ENCODE data around the gene PTPRN2.

Gene PTPRN2

DNA sequence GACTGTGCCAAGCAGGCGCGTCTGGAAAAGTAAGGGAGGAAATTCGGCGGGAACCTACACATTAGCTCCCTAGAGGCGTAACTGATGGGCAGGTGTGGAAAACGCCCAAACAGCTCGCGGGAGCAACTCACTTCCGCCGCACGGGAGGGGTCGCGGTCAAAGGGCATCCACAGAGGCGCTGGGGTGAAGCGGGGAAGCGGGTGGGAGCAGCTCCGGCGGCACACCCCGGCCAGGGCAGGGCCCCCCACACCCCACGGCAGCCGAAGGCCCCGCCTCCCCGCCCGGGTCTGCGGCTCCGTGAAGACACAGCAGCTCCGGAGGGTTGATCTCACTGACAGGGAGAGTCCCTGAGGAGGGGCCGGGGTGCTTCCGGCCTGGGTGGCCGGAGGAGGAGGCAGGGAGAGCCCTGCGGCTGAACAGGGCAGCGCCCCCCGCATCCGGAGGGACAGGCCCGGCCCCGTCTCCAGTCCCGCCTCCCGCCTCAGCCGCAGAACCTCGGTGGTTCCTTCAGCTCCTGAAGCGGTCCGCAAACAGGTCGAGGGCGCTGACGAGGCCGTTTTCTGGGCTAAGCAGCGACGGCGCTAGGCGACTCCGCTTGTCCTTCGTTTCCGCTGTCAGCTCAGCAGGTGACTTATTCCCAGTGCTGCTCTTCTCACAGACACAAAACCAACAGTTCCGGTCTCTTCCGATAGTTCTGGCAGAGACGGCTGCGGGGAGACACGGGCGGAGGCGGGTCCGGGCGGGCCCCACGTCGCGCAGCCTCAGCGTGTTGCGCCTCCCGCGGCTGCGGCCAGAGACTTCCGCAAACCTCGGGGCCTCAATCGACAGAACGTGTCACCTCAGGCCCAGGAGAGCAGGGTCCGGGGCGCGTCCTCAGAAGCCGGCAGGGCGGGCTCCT lies 974.7 kb downstream of the PTPRN2 start:
- peak; percentile 23 to 36 for DNase-seq (ENCODE audit: low read depth in 2 of 2)

GRCh38 chr7:157612009-157612663 lies 975.5 kb downstream of the PTPRN2 start:
- no peak for DNase-seq (ENCODE audit: low read depth in 2 of 2)

DNA sequence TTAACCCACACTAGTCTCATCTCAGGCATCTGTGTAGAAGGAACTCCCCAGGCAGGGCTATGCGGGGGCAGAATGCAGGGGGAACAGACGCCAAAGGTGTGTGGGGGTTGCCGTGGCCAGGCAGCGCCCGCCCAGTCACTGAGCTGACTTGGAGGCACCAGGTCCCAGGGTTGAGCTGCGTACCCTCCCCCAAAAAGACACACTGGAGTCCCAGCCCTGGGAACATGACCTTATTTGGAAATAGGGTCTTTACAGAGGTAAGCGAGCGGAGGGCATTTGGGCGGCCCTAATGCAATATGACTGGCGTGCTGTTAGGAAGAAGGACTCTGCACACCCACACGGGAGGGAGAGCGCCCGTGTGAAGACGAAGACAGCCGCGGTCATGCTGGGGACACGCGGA lies 976.3 kb downstream of the PTPRN2 start:
- no peak for DNase-seq (ENCODE audit: low read depth in 2 of 2)

DNA sequence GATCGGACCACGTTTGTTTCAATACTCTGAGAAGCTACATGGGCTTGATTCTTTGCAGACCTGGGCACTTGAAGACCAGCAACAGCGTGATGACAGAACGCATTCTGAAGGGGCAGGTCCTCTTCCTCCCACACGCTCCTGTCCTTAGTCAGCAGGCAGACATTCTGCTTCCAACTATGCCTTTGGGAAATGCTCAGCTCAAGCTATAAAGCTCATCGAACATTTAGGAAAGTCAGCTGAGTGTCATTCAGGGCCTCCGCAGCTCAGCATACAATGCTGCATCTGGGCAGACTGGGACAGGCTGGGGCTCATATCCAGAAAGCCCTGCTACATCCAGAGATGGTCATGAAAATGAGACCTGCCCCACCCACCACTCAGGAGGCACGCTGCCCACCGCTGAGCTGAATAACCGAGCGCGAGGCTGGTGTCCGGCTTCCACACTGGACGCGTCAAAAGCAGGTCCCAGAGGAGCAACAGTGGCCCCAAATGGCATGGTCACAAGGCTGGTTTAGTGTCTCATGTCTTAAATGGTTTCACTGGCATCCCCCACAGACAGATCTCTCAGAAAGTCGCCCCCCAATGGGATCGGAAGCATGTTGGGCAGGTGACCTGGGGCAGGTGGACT lies 976.8 kb downstream of the PTPRN2 start:
- DNase-seq (ENCODE audit: low read depth in 2 of 2): no peak

DNA sequence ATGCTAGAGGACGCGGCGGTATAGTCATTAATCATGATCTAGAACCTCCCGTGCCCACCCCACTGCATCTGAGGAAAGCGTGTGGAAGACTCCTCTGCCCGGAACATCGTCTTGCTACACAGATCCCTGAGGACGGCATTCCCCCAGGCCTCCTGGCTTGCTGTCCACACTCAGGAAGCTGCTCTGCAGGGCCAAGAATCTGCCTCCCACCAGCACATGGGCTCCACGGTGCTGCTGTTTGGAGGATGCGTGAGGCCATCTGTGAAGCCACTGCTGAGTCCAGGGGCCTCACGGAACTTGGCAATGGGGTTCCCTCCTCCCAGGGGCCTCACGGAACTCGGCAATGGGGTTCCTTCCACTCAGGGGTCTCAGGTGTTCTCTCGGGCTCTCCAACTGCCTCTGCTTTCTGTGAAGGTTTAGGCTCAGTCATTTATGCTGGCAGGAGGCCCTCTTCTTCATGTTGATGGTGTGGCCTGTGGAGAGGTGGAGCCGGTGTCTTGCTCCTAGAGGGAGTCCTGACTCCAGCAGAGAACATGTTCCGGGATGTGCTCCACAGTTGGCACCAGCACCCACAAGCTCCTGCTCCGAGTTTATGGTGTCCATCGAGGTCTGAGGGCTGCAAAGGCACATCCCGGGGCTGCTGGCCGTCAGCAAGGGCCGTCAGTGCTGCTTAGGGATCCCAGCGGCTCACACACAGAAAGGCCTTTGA lies 977.5 kb downstream of the PTPRN2 start:
- DNase-seq (ENCODE audit: low read depth in 2 of 2): no peak

DNA sequence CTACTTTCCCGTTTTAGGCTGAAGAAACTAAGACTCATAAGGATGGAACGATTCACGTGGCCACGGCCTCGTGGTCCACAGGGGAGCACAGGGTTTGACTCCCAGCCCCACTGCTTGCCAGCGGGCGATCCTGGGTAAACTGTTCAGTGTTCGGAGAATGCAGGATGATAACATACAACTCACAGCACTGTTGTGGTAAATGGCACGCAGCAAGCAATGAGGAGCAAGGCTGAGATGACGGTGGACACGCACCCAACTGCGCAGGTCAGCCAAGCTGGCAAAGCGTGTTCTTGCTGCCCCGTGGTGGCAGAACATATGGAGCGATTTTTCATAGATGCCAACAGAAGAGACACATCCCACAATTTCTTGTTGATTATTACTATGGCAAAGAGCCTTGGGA lies 978.1 kb downstream of the PTPRN2 start:
- no peak for DNase-seq (ENCODE audit: low read depth in 2 of 2)

DNA sequence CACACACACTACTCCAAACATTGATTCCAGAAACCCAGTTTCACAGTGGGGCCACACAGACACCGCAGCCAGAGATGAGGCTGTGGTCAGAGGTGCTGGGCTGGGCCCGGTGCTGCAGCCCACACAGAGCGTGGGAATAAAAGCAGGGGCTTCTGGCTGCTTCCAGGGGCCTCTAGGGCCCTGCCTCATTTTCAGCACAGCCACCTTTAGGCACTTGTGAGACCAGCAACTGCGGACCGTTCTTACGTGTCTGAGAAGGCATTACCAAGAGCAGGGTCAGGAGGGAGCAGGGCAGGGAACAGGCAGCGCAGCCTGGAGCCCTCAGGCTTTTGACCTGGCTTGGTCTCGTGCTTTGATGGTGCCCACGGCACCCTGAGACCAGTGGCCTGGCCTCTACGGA lies 980.4 kb downstream of the PTPRN2 start:
- no peak for DNase-seq (ENCODE audit: low read depth in 2 of 2)

GRCh38 chr7:157606140-157606539 lies 981.5 kb downstream of the PTPRN2 start:
- DNase-seq (ENCODE audit: low read depth in 2 of 2): no peak

DNA sequence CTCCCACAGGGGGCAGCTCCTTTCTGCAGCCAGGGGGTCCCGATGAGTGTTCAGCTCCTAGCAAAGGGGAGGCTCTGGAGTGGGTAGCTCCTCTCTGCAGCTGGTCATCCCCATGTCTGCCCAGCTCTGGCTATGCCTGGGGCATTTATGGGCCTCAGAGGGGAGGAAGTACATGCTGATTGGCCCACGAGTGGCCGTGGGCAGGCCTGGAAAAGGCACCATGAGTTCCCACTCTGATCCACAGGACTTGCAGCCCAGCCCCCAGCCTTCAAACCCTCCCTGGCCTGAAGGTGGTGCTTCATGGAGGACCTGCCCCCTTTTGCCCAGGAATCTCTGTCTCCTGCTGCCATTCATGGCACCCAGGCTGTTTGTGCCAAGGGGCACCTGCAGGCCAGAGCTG lies 982.0 kb downstream of the PTPRN2 start:
- no peak for DNase-seq (ENCODE audit: low read depth in 2 of 2)

DNA sequence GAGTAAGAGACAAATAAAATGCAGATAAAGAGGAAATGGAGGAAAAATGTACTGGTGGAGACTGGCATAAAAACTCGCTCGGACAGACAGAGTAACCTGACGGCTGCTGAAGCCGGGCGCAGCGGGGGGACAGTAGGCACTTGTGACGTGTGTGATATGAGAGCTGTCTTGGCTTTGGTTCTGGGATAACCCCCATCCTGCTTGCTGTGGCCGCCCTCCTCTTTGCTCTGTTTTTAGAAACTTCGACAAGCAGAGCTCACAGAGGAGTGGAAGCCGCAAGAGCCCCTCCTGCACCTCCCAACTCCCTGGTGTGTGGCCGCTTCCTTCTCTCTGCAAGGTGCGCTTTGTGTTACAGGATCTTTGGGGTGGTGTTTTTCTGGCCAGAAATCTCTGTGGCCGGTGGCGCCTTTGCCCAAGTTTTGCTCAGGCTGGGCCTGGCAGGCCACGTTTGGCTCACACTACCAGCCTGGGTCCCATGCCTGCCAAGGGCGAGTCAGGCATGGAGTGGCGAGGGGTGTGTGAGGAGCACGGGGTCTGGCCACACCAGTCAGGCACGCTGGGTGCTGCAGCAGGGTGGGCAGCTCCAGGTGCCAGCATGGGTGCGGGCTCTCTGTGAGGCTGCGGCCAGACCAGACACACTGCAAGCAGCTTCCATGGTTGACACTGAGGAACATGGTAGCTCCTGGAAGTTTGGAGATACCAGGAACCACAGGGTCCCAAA lies 982.8 kb downstream of the PTPRN2 start:
- no peak for DNase-seq (ENCODE audit: low read depth in 2 of 2)

DNA sequence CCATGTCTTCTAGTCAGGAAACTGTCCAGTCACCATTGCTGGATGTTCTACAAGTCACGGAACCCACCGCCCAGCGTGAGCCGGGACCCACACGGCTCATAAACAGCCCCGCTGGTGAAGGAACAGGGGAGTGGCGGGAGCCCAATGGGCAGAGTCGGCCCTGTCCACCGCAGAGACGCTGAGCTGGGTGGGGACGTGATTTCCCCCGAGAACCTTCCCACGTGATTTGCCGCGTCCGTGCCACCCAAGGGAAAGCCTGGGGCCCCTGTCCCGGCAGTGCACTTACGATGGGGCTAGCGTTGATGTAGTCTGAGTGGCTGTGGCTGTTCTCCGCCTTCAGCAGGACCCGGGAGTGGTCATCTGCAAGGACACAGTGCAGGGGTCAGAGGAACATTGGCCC lies 983.9 kb downstream of the PTPRN2 start:
- DNase-seq (ENCODE audit: low read depth in 2 of 2): no peak

- DNase-seq (ENCODE audit: low read depth in 2 of 2): no peak
These were observed 984.6 kb downstream of the PTPRN2 start for GRCh38 chr7:157603005-157603404.

DNA sequence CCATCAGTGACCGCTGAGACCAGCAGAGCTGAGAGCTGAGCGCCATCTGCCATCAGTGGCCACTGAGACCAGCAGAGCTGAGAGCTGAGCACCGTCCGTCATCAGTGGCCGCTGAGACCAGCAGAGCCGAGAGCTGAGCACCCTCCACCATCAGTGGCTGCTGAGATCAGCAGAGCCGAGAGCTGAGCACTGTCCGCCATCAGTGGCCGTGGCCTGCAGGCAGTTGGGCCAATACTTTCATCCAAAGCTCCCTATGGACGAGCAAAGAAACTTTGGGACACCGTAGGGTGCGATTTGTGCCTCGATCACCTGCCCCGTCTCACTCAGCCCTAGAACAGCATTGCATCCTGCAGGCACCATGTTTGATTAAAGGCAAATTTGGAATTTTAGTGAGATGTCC lies 985.0 kb downstream of the PTPRN2 start:
- no peak for DNase-seq (ENCODE audit: low read depth in 2 of 2)

GRCh38 chr7:157602156-157602555 lies 985.5 kb downstream of the PTPRN2 start:
- no peak for DNase-seq (ENCODE audit: low read depth in 2 of 2)

DNA sequence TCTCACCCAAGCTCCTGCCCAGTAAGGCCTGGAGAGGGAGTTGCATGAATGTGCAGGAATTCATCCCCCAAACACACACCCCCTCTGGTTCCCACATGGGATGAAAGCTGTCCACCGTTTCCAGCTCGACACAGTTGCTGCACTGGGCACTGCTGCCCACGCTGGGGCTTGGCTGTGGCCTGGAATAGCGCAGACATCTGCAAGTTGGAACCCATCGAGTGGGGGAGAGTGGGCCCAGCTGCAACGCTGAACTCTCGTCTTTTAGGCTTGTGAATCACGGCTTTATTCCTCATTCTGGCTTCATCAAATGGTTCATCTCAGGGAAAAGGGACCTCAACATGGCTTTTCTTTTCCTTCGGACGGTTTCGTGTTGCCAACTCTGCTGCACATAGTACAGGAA lies 986.1 kb downstream of the PTPRN2 start:
- DNase-seq (ENCODE audit: low read depth in 2 of 2): no peak

- DNase-seq (ENCODE audit: low read depth in 2 of 2): no peak
These were observed 988.1 kb downstream of the PTPRN2 start for GRCh38 chr7:157599491-157599890.

DNA sequence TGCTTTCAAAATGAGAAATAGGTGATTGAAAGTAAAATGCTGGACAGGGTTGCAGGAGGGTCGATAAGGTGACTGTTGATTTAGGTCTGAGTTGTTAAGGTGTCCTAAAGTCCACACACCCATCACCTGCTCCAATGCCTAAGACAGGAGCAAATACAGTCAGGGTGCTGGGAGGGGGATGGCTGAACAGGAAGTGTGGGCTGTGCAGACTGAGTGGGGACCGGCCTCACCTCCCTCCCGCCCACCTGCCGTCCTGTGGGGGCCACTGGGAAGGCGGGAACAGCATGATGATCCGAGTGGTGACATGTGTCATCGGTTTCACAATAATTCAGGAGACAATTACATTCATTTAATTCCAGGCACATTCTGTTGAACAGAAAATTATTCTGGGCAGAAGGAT lies 990.1 kb downstream of the PTPRN2 start:
- DNase-seq (ENCODE audit: low read depth in 2 of 2): no peak

DNA sequence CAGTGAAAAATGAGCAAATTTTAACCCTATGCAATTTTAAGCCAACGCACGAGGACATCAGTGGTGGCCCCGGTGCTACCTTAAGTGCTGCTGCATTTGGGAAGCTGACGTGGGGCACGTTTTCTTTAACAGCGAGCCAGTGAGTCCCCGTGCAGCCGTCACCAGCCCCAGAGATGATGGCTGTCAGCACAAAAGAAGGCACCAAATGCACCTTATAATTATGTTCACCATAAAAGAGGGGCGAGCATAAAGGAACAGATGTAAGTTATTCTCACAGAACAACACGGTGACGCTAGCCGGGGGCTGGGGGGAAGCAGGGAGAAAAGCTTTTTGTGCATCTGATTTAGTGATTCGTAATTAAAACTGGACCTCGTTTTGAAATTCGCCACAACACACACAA lies 990.7 kb downstream of the PTPRN2 start:
- DNase-seq (ENCODE audit: low read depth in 2 of 2): no peak

GRCh38 chr7:157596471-157596870 lies 991.2 kb downstream of the PTPRN2 start:
- no peak for DNase-seq (ENCODE audit: low read depth in 2 of 2)

DNA sequence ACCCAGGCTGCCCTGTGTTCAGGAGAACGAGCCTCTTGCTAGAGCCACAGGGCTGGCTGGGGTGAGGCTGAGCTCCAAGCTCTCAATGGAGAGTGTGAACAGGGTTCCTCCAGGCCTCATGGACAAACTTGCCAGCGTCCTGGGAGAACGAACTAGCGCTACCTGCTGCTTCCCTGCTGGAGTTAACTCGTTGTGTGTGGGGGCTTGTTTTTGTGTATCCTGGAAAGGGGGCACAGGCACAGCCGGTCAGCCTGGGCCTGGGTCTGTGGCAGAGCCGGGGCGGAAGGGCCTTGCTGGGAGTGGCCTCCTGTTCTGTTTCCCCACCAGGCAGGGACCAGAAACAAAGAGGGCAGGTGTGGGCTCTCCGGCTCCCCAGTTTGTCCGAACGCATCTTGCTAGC lies 991.6 kb downstream of the PTPRN2 start:
- DNase-seq (ENCODE audit: low read depth in 2 of 2): no peak

GRCh38 chr7:157595086-157595855 lies 992.4 kb downstream of the PTPRN2 start:
- DNase-seq (ENCODE audit: low read depth in 2 of 2): no peak
